HFFc6 (cell line): ENCODE measurements around the gene TMEM94. TPM values are rescaled to one million over a fixed set of nuclear protein-coding genes. Genes with fewer than 3 reads are reported as not detected.

ENCODE experiments used
- DNase-seq: peaks from one replicate; pipeline ENCODE4 v3.0.0-alpha.2; 2018
- H3K27ac Mint-ChIP-seq: 2 replicates; pipeline ENCODE4 v1.8.0; 2020; ENCODE audit warnings: mild to moderate bottlenecking, mixed read lengths
- H3K27me3 Mint-ChIP-seq: 2 replicates; pipeline ENCODE4 v1.8.0; 2021; ENCODE audit warnings: mild to moderate bottlenecking, moderate library complexity, mixed read lengths; ENCODE audit not compliant: insufficient read depth
- H3K36me3 Mint-ChIP-seq: 2 replicates; pipeline ENCODE4 v1.8.0; 2021; ENCODE audit warnings: low read depth, mixed read lengths
- H3K4me1 Mint-ChIP-seq: 2 replicates; pipeline ENCODE4 v1.8.0; 2020; ENCODE audit warnings: low read depth, mixed read lengths
- H3K4me3 Mint-ChIP-seq: 2 replicates; pipeline ENCODE4 v1.8.0; 2020; ENCODE audit warnings: mild to moderate bottlenecking, moderate library complexity, mixed read lengths
- H3K9me3 Mint-ChIP-seq: 2 replicates; pipeline ENCODE4 v1.8.0; 2020; ENCODE audit warnings: mild to moderate bottlenecking, mixed read lengths
- CTCF ChIP-seq: fragments of 200-600 bp; sonication (generic); IDR thresholded peaks from 2 replicates; pipeline ENCODE4 v1.5.0; 2021; ENCODE audit warnings: antibody characterized with exemption, mild to moderate bottlenecking
- total RNA-seq, 6 experiments: library from RNA; stranded (reverse); fragmentation: NEBNext Ultra II Directional; extraction: Animal tissue kit (Norgen Biotek cat#: 25700); gene quantifications; 2 replicates in 1 of 6; 3 replicates in 5 of 6; pipeline ENCODE4 v1.2.3, GENCODE V29; 2021

Gene TMEM94
- total RNA-seq, 6 experiments from 2014 or later, result 31.7 to 43.9 (median 41.2) TPM

- DNase-seq, result no peak
- Mint-ChIP-seq H3K27me3 (no peaks in the 10 kb centered on the region; the same call in 1 of the 2 replicates), H3K9me3 (no peaks in the 10 kb centered on the region), H3K4me1 (no peaks in the 10 kb centered on the region), H3K36me3 (no peaks in the 10 kb centered on the region), H3K27ac (no peak overlapping the region), H3K4me3 (no peak overlapping the region)
- TF ChIP-seq CTCF, result no peak
These were observed 31.1 kb downstream of the TMEM94 start for GRCh38 chr17:75487351-75488070.

GRCh38 chr17:75488693-75489510, 32.5 kb downstream of the TMEM94 start:
- no peak for DNase-seq
- no peak for TF ChIP-seq CTCF
- Mint-ChIP-seq H3K27ac (no peak overlapping the region), H3K9me3 (no peaks in the 10 kb centered on the region), H3K4me1 (no peaks in the 10 kb centered on the region), H3K27me3 (peaks cover 1% of the 10 kb centered on the region; the same call in 1 of the 2 replicates), H3K4me3 (no peak overlapping the region), H3K36me3 (no peaks in the 10 kb centered on the region)

GRCh38 chr17:75489511-75489955, 33.1 kb downstream of the TMEM94 start:
- Mint-ChIP-seq H3K36me3 (no peaks in the 10 kb centered on the region), H3K9me3 (no peaks in the 10 kb centered on the region), H3K27ac (no peak overlapping the region), H3K27me3 (peaks cover 1% of the 10 kb centered on the region; the same call in 1 of the 2 replicates), H3K4me3 (no peak overlapping the region), H3K4me1 (no peaks in the 10 kb centered on the region)
- DNase-seq, result no peak
- no peak for TF ChIP-seq CTCF

- no peaks in the 10 kb centered on the region for H3K9me3 Mint-ChIP-seq
- no peak overlapping the region for H3K4me3 Mint-ChIP-seq
- H3K4me1 Mint-ChIP-seq, result no peaks in the 10 kb centered on the region
- no peak for TF ChIP-seq CTCF
- peaks cover 1% of the 10 kb centered on the region; the same call in 1 of the 2 replicates for H3K27me3 Mint-ChIP-seq
- no peak for DNase-seq
- no peak overlapping the region for H3K27ac Mint-ChIP-seq
- no peaks in the 10 kb centered on the region for H3K36me3 Mint-ChIP-seq
These were observed 33.8 kb downstream of the TMEM94 start for GRCh38 chr17:75490173-75490743.

- H3K27ac Mint-ChIP-seq, result no peak overlapping the region
- H3K36me3 Mint-ChIP-seq, result no peaks in the 10 kb centered on the region
- no peak for TF ChIP-seq CTCF
- no peaks in the 10 kb centered on the region for H3K4me1 Mint-ChIP-seq
- no peak overlapping the region for H3K4me3 Mint-ChIP-seq
- H3K9me3 Mint-ChIP-seq, result no peaks in the 10 kb centered on the region
- peaks cover 1% of the 10 kb centered on the region; the same call in 1 of the 2 replicates for H3K27me3 Mint-ChIP-seq
- DNase-seq, result no peak
These were observed 34.7 kb downstream of the TMEM94 start for GRCh38 chr17:75490953-75491649.
